Lung (tissue), 12 donors: ENCODE measurements around the gene CCDC106. TPM values are rescaled to one million over a fixed set of nuclear protein-coding genes. Genes with fewer than 3 reads are reported as not detected.

Experiments used
- ATAC-seq: fragments of 200-7000 bp; cut with Tn5 transposase; one replicate; pipeline ENCODE4 v1.9.1; 2020; ENCODE audit warnings: moderate number of reproducible peaks; ENCODE audit not compliant: insufficient read depth, low FRiP score
- DNase-seq, 3 donors: peaks; one replicate each; pipeline ENCODE4 v3.0.0-alpha.2; 2013 to 2017
- H3K27ac ChIP-seq, 2 donors: one replicate each; pipeline ENCODE4 v1.5.1; 2013; ENCODE audit warnings: mild to moderate bottlenecking in 2 of 2, moderate library complexity in 2 of 2, control low read depth in 1 of 2, inconsistent platforms in 1 of 2, low read depth in 1 of 2, low read length in 1 of 2
- H3K27me3 ChIP-seq, 3 donors: one replicate each; pipeline ENCODE4 v1.5.1; 2013; ENCODE audit warnings: low read length in 2 of 3; ENCODE audit not compliant: control insufficient read depth in 3 of 3, insufficient read depth in 3 of 3
- H3K36me3 ChIP-seq, 4 donors: one replicate each; pipeline ENCODE4 v1.5.1; 2013; ENCODE audit warnings: low read length in 4 of 4, mild to moderate bottlenecking in 1 of 4, moderate library complexity in 1 of 4; ENCODE audit not compliant: control insufficient read depth in 4 of 4, insufficient read depth in 4 of 4
- H3K4me1 ChIP-seq, 5 donors: one replicate each; pipeline ENCODE4 v1.5.1; 2013; ENCODE audit warnings: low read length in 5 of 5, mild to moderate bottlenecking in 2 of 5, moderate library complexity in 1 of 5; ENCODE audit not compliant: control insufficient read depth in 5 of 5, insufficient read depth in 5 of 5
- H3K4me3 ChIP-seq: one replicate; pipeline ENCODE4 v1.5.1; 2013; ENCODE audit warnings: mild to moderate bottlenecking, control low read depth, moderate library complexity
- H3K9ac ChIP-seq, 2 donors: one replicate each; pipeline ENCODE4 v1.5.1; 2013; ENCODE audit warnings: low read length in 2 of 2, control low read depth in 1 of 2; ENCODE audit not compliant: insufficient read depth in 1 of 2
- H3K9me3 ChIP-seq, 4 donors: one replicate each; pipeline ENCODE4 v1.5.1; 2013; ENCODE audit warnings: low read length in 3 of 4, mild to moderate bottlenecking in 1 of 4, moderate library complexity in 1 of 4; ENCODE audit not compliant: control insufficient read depth in 4 of 4, insufficient read depth in 3 of 4
- WGBS, 2 donors: extraction: QIAGEN DNeasy Blood & Tissue Kit; methylation state at CpG; one replicate each; pipeline ENCODE4 v1.1.7; 2013; 5-methylcytosine and 5-hydroxymethylcytosine counted together
- polyA plus RNA-seq, 2 donors: library from polyadenylated mRNA; stranded (reverse); fragments of 200-250 nt; gene quantifications; one replicate each; pipeline ENCODE4 v1.2.1, GENCODE V29; 2013
- total RNA-seq, 2 donors: library from RNA; depleted of rRNA in 1 of 2; stranded (reverse); fragments of >200 nt in 1 of 2; gene quantifications; one replicate each; pipeline ENCODE4 v1.2.1, GENCODE V29; 2014 to 2021
- TF ChIP-seq, protein P1 (sequence below): IDR thresholded peaks from 2 replicates; pipeline ENCODE4 v1.5.1; 2012; ENCODE audit warnings: mild to moderate bottlenecking; ENCODE audit errors: control extremely low read depth, extremely low read depth
- donor health status: control.
- donor health status: control.
- donor health status: Bipolar disorder and iron deficiency.
- donor health status: healthy.
- donor health status: DM: yes; HTN: yes; CAD: no.

CCDC106 gene
- total and polyA plus RNA-seq, 4 donors, result 8.3 to 25.9 (median 14.3) TPM

DNA sequence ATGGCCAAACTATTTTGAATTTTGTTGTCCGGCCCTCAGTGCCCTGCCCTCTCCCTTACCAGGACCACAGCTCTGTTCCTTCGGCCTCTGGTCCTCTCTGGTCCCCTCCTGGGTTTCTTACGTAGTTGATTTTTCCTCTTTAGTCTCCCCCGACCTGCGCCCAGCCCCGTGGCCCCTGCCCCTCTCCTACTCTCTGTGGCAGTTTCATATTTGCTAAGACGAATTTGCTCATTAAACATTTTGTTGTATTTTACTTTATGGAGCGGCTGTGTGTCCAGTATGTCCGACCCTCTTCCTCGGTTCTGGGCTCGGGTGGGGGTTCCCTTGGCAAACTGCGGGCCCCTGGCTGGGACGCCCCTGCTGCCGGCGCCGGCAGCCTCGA lies 26.4 kb downstream of the CCDC106 start:
- 30 to 37% methylated on average over 17 of the region's 17 CpGs for WGBS, 2 donors
- H3K9me3 ChIP-seq, result no peaks in the 10 kb centered on the region
- DNase-seq, result no peak
- H3K4me1 ChIP-seq, result peaks cover 3 to 14% (median 11%) of the 10 kb centered on the region in 5 donors
- no peak overlapping the region for H3K9ac ChIP-seq
- H3K27ac ChIP-seq, result peak overlapping the region in 1 of 2 donors; percentile 81
- ATAC-seq, result no peak
- TF ChIP-seq, protein P1, sequence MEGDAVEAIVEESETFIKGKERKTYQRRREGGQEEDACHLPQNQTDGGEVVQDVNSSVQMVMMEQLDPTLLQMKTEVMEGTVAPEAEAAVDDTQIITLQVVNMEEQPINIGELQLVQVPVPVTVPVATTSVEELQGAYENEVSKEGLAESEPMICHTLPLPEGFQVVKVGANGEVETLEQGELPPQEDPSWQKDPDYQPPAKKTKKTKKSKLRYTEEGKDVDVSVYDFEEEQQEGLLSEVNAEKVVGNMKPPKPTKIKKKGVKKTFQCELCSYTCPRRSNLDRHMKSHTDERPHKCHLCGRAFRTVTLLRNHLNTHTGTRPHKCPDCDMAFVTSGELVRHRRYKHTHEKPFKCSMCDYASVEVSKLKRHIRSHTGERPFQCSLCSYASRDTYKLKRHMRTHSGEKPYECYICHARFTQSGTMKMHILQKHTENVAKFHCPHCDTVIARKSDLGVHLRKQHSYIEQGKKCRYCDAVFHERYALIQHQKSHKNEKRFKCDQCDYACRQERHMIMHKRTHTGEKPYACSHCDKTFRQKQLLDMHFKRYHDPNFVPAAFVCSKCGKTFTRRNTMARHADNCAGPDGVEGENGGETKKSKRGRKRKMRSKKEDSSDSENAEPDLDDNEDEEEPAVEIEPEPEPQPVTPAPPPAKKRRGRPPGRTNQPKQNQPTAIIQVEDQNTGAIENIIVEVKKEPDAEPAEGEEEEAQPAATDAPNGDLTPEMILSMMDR, result no peak
- no peak overlapping the region for H3K4me3 ChIP-seq
- peaks cover 0 to 33% (median 26%) of the 10 kb centered on the region in 4 donors for H3K36me3 ChIP-seq
- no peaks in the 10 kb centered on the region for H3K27me3 ChIP-seq

DNA sequence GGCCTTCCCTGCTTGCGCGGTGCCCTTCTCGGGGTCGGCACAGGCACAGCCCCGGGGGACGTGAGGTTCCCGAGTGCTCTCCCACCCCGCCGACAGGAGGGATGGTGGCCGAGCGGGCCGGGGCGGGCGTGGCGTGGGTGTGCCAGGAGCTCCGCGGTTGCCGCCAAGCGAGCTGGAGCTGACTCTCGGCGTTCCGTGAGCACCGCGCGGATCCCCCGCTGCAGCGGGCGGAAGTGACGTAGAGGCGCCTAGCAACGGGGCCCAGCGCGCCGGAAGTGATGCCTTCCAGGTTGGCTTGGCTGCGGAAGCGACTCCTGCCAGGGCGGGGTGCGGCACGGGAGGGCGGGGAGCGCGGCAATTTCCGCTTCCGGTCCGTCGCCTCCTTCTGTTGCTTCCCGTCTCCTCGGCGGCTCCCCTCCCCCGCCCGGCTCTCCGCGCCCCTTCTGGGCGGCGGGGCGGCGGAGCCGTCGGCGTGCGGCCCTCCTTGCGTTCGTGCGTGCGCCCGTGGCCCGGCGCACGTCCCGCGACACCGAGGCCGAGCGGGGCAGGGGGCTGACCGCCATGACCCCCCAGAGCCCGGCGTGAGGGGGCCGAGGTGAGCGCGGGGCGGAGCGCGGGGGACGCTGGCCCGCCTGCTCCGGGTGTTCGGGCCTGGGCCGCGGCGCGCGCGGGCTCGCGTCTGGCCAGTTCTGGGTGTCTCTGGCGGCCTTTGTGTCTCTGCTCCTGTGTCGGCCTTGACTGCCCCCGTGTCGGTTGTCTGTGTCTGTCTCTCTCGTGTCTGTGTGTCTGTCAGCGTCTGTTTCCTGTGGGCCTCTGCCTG lies 27.0 kb downstream of the CCDC106 start, which contains the start of gene EPN1:
TSS of gene EPN1 (plus strand) at position 386 of the 820 bp plus-strand sequence. CDS start 3,402 bp downstream, outside the sequence.
- Histone ChIP-seq H3K4me3 (peak within 1 kb of the TSS; percentile 90), H3K4me1 (peaks cover 3 to 14% (median 11%) of the 10 kb centered on the region in 5 donors), H3K36me3 (peaks cover 0 to 33% (median 23%) of the 10 kb centered on the region in 4 donors), H3K9me3 (no peaks in the 10 kb centered on the region), H3K27me3 (no peaks in the 10 kb centered on the region), H3K27ac (peak within 1 kb of the TSS; percentile 88 to 95), H3K9ac (peak within 1 kb of the TSS; percentile 73 to 93)
- WGBS, 2 donors, result 0 to 1% methylated on average over 56 to 101 of the region's 101 CpGs
- peak; percentile 89 for ATAC-seq
- TF ChIP-seq, protein P1, result no peak
- DNase-seq, result peak; percentile 97 to 98 (median 98)

DNA sequence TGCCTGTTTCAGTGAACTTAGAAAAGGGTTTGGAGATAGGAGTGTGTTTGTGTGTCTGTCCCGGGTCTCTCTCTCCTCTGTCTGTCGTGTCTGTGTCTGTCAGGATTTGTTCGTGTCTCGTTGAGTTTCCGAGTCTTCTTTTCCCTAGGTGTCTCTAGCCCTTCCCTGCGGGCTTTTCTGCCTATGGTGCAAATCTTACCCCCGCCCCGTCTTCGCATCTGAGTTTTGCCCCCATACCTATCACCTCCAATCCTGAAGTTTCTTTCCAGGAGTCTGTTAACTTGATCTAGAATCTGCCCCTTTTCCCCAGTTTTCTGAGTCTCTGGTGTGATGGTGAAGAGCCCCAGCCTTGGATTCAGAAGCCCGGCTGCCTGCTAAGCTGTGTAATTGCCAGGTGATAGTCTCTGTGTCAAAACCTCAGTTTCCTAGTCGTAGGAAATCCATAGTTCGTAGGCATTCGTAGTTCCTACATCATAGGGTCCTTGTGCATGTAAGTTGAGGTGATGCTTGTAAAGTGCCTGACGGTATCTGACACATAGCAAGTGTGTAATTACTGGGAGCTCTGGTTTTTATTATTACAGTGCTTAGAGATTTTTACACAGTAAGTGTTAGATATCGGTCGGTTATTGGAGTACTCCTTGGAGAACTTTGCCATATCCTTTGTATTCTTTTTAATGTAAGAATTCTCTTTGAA lies 27.8 kb downstream of the CCDC106 start:
- Histone ChIP-seq H3K4me3 (peak overlapping the region; percentile 90), H3K27me3 (no peaks in the 10 kb centered on the region), H3K9ac (peak overlapping the region; percentile 73 to 93), H3K9me3 (no peaks in the 10 kb centered on the region), H3K27ac (peak overlapping the region; percentile 88 to 95), H3K4me1 (peaks cover 3 to 14% (median 11%) of the 10 kb centered on the region in 5 donors), H3K36me3 (peaks cover 0 to 33% (median 21%) of the 10 kb centered on the region in 4 donors)
- ATAC-seq (no peak), DNase-seq (no peak)
- WGBS, 2 donors, result 12 to 18% methylated on average over 16 of the region's 16 CpGs
- TF ChIP-seq, protein P1, result no peak
